ENCODE data around the gene WWOX. TPM values are rescaled to one million over a fixed set of nuclear protein-coding genes. Genes with fewer than 3 reads are reported as not detected.

Gene WWOX
- total RNA-seq, 4 donors from 2014 or later, result 76.8 to 102 (median 83.6) TPM

- no peak for DNase-seq (ENCODE audit: low spot score in 2 of 2)
- Histone ChIP-seq H3K9me3 (no peaks in the 10 kb centered on the region), H3K4me3 (no peak overlapping the region), H3K4me1 (peaks cover 0 to 23% (median 0%) of the 10 kb centered on the region in 4 donors), H3K27ac (no peak overlapping the region), H3K36me3 (no peaks in the 10 kb centered on the region), H3K27me3 (no peaks in the 10 kb centered on the region)
- TF ChIP-seq, protein P1, sequence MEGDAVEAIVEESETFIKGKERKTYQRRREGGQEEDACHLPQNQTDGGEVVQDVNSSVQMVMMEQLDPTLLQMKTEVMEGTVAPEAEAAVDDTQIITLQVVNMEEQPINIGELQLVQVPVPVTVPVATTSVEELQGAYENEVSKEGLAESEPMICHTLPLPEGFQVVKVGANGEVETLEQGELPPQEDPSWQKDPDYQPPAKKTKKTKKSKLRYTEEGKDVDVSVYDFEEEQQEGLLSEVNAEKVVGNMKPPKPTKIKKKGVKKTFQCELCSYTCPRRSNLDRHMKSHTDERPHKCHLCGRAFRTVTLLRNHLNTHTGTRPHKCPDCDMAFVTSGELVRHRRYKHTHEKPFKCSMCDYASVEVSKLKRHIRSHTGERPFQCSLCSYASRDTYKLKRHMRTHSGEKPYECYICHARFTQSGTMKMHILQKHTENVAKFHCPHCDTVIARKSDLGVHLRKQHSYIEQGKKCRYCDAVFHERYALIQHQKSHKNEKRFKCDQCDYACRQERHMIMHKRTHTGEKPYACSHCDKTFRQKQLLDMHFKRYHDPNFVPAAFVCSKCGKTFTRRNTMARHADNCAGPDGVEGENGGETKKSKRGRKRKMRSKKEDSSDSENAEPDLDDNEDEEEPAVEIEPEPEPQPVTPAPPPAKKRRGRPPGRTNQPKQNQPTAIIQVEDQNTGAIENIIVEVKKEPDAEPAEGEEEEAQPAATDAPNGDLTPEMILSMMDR (IDR thresholded peaks at IDR 0.05), result no peak
- TF ChIP-seq EP300 (IDR thresholded peaks at IDR 0.05), result no peak
- WGBS, 2 donors, result 46 to 51% methylated on average over 9 to 10 of the region's 10 CpGs
Measured at GRCh38 chr16:79001156-79001967, 901.9 kb downstream of the WWOX start.

GRCh38 chr16:79003026-79003609, 903.7 kb downstream of the WWOX start:
- Histone ChIP-seq H3K27ac (no peak overlapping the region), H3K4me3 (no peak overlapping the region), H3K4me1 (peaks cover 0 to 23% (median 0%) of the 10 kb centered on the region in 4 donors), H3K27me3 (no peaks in the 10 kb centered on the region), H3K36me3 (no peaks in the 10 kb centered on the region), H3K9me3 (no peaks in the 10 kb centered on the region)
- TF ChIP-seq EP300 (IDR thresholded peaks at IDR 0.05), result no peak
- DNase-seq (ENCODE audit: low spot score in 2 of 2), result no peak
- WGBS, 2 donors, result 95 to 97% methylated on average over 7 of the region's 7 CpGs

DNA sequence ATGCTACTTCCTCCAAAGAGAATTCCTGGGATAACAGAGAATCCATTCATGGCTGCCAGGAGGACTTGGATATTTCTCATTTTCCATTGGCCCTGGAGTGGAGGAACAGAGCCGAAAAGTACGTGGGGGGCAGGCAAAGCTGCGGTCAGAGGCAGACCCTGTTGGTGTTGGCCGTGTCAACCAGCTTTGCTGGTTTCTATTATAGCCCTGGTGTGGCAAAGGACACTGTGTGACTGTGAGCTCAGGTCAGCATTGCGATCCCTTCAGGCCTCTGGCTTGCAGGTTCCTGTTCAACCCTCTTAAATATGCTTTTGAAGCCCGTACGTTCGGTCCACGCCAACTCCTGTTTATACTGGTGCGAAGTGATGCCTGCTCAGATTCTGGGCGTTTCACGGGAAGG, 904.9 kb downstream of the WWOX start:
- no peaks in the 10 kb centered on the region for H3K9me3 ChIP-seq
- H3K36me3 ChIP-seq, result no peaks in the 10 kb centered on the region
- H3K4me3 ChIP-seq, result no peak overlapping the region
- H3K4me1 ChIP-seq, result peaks cover 0 to 23% (median 0%) of the 10 kb centered on the region in 4 donors
- 51 to 69% methylated on average over 12 of the region's 12 CpGs for WGBS, 2 donors
- DNase-seq (ENCODE audit: low spot score in 2 of 2), result no peak
- H3K27me3 ChIP-seq, result no peaks in the 10 kb centered on the region
- no peak overlapping the region for H3K27ac ChIP-seq
- TF ChIP-seq POLR2A (IDR thresholded peaks at IDR 0.05) (no peak), EP300 (IDR thresholded peaks at IDR 0.05) (no peak)
- TF ChIP-seq, protein P1 (IDR thresholded peaks at IDR 0.05), result no peak

DNA sequence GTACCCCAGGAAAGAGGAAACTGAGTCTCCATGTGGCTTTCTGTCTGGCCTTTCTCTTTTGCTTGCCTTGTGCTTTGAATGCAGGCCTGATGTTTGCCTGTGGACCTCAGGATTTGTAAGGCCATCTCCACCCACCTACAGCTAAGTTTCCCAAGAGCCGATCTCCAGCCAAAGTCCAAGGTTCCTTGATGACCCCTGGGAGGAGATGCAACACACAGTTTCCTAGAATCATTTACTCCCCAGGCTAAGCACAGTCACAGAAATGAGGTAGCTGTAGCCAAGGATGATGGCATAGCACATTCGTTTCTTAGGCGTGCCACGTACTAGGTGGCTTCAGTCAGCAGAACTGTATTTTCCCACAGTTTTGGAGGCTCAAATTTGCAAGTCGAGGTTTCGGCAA, 905.6 kb downstream of the WWOX start:
- no peak for DNase-seq (ENCODE audit: low spot score in 2 of 2)
- Histone ChIP-seq H3K27me3 (no peaks in the 10 kb centered on the region), H3K4me3 (no peak overlapping the region), H3K27ac (no peak overlapping the region), H3K36me3 (no peaks in the 10 kb centered on the region), H3K4me1 (peaks cover 0 to 23% (median 0%) of the 10 kb centered on the region in 4 donors), H3K9me3 (no peaks in the 10 kb centered on the region)
- no peak for TF ChIP-seq POLR2A (IDR thresholded peaks at IDR 0.05)
- WGBS, 2 donors, result 87 to 94% methylated on average over 6 of the region's 6 CpGs

GRCh38 chr16:79006206-79006605, 906.8 kb downstream of the WWOX start:
- H3K27me3 ChIP-seq, result no peaks in the 10 kb centered on the region
- TF ChIP-seq POLR2A (IDR thresholded peaks at IDR 0.05) (no peak), EP300 (IDR thresholded peaks at IDR 0.05) (no peak)
- TF ChIP-seq, protein P1 (IDR thresholded peaks at IDR 0.05), result no peak
- WGBS, 2 donors, result 95 to 98% methylated on average over 8 of the region's 8 CpGs
- H3K9me3 ChIP-seq, result no peaks in the 10 kb centered on the region
- no peak overlapping the region for H3K27ac ChIP-seq
- H3K4me1 ChIP-seq, result peaks cover 0 to 23% (median 0%) of the 10 kb centered on the region in 4 donors
- no peaks in the 10 kb centered on the region for H3K36me3 ChIP-seq
- DNase-seq (ENCODE audit: low spot score in 2 of 2), result no peak
- no peak overlapping the region for H3K4me3 ChIP-seq

DNA sequence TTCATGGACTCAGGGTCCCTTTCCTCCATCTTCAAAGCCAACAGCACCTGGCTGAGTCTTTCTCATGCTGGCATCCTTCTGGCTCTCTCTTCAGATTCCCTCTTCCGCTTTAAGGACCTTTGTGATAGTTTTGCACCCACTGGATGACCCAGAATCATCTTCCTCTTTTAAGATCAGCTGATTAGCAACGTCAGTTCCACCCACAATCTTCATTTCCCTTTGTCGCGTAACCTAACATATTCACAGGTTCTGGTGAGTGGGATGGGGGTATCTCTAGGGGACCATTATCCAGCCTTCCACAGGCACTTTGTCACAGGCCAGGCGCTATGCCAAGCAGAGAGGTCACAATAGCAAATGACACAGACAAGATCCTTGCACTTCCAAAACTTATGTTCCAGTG, 907.3 kb downstream of the WWOX start:
- peaks cover 0 to 23% (median 0%) of the 10 kb centered on the region in 4 donors for H3K4me1 ChIP-seq
- H3K4me3 ChIP-seq, result no peak overlapping the region
- H3K36me3 ChIP-seq, result no peaks in the 10 kb centered on the region
- no peak for DNase-seq (ENCODE audit: low spot score in 2 of 2)
- no peaks in the 10 kb centered on the region for H3K9me3 ChIP-seq
- no peak overlapping the region for H3K27ac ChIP-seq
- 50 to 56% methylated on average over 5 of the region's 5 CpGs for WGBS, 2 donors
- H3K27me3 ChIP-seq, result no peaks in the 10 kb centered on the region
- no peak for TF ChIP-seq POLR2A (IDR thresholded peaks at IDR 0.05)
- no peak for TF ChIP-seq EP300 (IDR thresholded peaks at IDR 0.05)
